AG09309 (cell line): Measurements from ENCODE around the gene RBM42.

Source experiments
- DNase-seq: peaks from one replicate; pipeline ENCODE4 v3.0.0-alpha.2; 2010; ENCODE audit warnings: low read depth
- H3K4me3 ChIP-seq: 2 replicates; pipeline ENCODE4 v1.5.1; 2011; ENCODE audit warnings: mild to moderate bottlenecking, low read depth, low read length, moderate library complexity; ENCODE audit not compliant: control insufficient read depth
- TF ChIP-seq, protein P1 (sequence below): IDR thresholded peaks from 2 replicates; pipeline ENCODE4 v1.5.1; 2011; ENCODE audit warnings: mild to moderate bottlenecking, low read depth, low read length, inconsistent platforms; ENCODE audit not compliant: insufficient read depth, control insufficient read depth; ENCODE audit errors: missing control alignments

RBM42 gene

DNA sequence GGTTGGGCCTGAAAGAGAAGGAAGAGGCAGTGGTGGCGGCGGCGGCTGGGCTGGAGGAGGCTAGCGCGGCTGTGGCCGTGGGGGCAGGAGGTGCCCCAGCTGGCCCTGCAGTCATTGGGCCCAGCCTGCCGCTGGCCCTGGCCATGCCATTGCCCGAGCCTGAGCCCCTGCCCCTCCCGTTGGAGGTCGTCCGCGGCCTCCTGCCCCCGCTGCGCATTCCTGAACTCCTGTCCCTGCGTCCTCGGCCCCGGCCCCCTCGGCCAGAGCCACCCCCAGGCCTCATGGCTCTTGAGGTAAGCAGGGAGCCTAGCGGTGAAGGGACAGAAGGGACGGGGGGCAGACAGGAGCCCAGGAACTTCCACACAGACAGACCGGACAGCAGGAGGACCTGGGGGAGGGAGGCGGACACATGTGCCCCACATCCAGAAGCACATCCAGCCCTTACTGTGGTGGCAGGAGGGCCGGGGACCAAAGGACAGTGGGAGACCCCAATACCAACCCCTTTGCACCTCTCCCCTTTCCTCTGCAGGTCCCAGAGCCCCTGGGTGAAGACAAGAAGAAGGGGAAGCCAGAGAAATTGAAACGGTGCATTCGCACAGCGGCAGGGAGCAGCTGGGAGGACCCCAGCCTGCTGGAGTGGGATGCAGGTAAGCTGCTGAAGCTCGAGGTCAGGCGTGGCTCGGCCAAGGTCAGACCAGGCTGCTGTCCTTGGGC, 5.0 kb downstream of the RBM42 start:
- no peak for DNase-seq
- TF ChIP-seq, protein P1, sequence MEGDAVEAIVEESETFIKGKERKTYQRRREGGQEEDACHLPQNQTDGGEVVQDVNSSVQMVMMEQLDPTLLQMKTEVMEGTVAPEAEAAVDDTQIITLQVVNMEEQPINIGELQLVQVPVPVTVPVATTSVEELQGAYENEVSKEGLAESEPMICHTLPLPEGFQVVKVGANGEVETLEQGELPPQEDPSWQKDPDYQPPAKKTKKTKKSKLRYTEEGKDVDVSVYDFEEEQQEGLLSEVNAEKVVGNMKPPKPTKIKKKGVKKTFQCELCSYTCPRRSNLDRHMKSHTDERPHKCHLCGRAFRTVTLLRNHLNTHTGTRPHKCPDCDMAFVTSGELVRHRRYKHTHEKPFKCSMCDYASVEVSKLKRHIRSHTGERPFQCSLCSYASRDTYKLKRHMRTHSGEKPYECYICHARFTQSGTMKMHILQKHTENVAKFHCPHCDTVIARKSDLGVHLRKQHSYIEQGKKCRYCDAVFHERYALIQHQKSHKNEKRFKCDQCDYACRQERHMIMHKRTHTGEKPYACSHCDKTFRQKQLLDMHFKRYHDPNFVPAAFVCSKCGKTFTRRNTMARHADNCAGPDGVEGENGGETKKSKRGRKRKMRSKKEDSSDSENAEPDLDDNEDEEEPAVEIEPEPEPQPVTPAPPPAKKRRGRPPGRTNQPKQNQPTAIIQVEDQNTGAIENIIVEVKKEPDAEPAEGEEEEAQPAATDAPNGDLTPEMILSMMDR: no peak
- H3K4me3 ChIP-seq: no peak overlapping the region

GRCh38 chr19:35636651-35637050, 7.8 kb downstream of the RBM42 start:
- TF ChIP-seq, protein P1: no peak
- no peak for DNase-seq
- no peak overlapping the region for H3K4me3 ChIP-seq

DNA sequence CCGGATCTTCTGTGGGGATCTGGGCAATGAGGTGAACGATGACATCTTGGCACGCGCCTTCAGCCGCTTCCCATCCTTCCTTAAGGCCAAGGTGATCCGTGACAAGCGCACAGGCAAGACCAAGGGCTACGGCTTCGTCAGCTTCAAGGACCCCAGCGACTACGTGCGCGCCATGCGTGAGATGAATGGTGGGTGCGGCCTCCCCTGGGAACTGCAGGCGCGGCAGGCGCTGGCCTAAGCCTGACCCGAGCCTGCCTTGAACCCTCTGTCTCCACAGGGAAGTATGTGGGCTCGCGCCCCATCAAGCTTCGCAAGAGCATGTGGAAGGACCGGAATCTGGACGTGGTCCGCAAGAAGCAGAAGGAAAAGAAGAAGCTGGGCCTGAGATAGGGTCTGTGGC, 8.3 kb downstream of the RBM42 start:
- TF ChIP-seq, protein P1: no peak
- no peak overlapping the region for H3K4me3 ChIP-seq
- no peak for DNase-seq

DNA sequence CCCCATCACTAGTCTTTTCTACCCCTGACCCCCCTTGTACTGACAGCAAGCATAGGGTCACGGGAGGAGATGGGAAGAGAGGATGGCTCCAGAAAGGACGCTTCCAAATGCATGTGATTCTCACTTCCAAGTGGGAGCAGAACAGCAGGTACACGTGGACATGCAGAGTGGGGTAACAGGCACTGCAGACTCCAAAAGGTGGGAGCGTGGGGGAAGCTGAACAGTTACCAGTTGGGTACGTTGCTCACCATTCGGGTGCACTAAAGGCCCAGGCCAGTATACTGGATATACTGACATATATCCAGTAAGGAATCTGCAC, 10.4 kb downstream of the RBM42 start:
- TF ChIP-seq, protein P1: no peak
- DNase-seq: no peak
- no peak overlapping the region for H3K4me3 ChIP-seq

DNA sequence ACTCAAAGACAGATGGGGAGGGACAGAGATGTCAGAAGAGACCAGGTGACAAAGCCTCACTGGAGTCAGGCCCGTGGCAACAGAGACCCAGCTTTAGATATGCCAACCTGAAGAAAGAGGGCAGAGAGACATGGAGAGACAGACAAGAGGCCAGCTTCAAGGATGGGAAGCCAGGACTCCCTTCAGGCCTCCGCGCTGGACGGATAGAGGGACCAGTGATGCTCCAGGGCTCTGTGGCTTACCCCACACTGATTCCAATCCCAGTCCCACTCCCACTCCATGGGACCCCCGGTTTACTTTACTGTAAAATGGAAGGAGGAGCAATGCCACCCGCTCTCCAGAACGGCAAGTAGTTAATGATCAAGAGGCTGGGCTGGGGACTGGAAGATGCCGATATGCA, 11.0 kb downstream of the RBM42 start:
- no peak overlapping the region for H3K4me3 ChIP-seq
- TF ChIP-seq, protein P1: no peak
- DNase-seq: no peak

DNA sequence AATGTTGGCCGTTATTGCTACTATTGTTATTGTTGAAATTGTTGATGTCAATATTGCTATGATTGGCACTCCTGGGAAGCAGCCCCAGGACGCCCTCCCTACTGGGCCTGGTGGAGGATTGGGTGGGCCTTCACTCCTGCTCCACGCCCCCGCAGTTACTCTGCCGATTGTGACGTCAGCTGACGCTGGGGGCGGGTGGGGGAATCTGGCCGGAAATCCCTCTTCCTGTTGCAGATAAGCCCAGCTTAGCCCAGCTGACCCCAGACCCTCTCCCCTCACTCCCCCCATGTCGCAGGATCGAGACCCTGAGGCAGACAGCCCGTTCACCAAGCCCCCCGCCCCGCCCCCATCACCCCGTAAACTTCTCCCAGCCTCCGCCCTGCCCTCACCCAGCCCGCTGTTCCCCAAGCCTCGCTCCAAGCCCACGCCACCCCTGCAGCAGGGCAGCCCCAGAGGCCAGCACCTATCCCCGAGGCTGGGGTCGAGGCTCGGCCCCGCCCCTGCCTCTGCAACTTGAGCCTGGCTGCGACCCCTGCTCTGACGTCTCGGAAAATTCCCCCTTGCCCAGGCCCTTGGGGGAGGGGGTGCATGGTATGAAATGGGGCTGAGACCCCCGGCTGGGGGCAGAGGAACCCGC, 12.8 kb downstream of the RBM42 start, which contains the start of gene ETV2:
Gene ETV2 (plus strand): TSS at position 231 of the 637 bp plus-strand sequence. CDS start 716 bp downstream, outside the sequence.
- TF ChIP-seq, protein P1: no peak
- no peak for DNase-seq
- no peak within 1 kb of the TSS for H3K4me3 ChIP-seq
